KOPT-K1 (cell line): Measurements from ENCODE around the gene OR11A1.

Experiments
- H3K27ac ChIP-seq: fragments of 200-600 bp; sonication (generic); 2 replicates; pipeline ENCODE4 v1.5.1; 2016; ENCODE audit warnings: antibody characterized with exemption, mild to moderate bottlenecking, low read depth, low read length; ENCODE audit not compliant: poor library complexity, severe bottlenecking
- H3K36me3 ChIP-seq: fragments of 200-600 bp; sonication (generic); 2 replicates; pipeline ENCODE4 v1.5.1; 2017; ENCODE audit warnings: antibody characterized with exemption, mild to moderate bottlenecking, low read length, moderate library complexity; ENCODE audit not compliant: insufficient read depth
- H3K9me3 ChIP-seq: fragments of 200-600 bp; sonication (generic); 2 replicates; pipeline ENCODE4 v1.5.1; 2017; ENCODE audit warnings: antibody characterized with exemption, low read length, mild to moderate bottlenecking; ENCODE audit not compliant: insufficient read depth, poor library complexity, severe bottlenecking

The OR11A1 gene

GRCh38 chr6:29489286-29489685 lies 32.4 kb upstream of the OR11A1 start:
- Histone ChIP-seq H3K9me3 (no peaks in the 10 kb centered on the region), H3K36me3 (no peaks in the 10 kb centered on the region)

GRCh38 chr6:29488874-29489273 lies 32.0 kb upstream of the OR11A1 start:
- Histone ChIP-seq H3K27ac (no peak overlapping the region), H3K36me3 (no peaks in the 10 kb centered on the region)

More at GRCh38 chr6:29489286-29489685, 32.4 kb upstream of the OR11A1 start:
- H3K27ac ChIP-seq, result no peak overlapping the region

GRCh38 chr6:29487660-29488059 lies 30.8 kb upstream of the OR11A1 start, which contains the start of gene MAS1L:
Gene MAS1L (minus strand): TSS chr6:29487956. CDS start chr6:29487902, 54 bp downstream.
- Histone ChIP-seq H3K9me3 (no peaks in the 10 kb centered on the region), H3K27ac (no peak within 1 kb of the TSS), H3K36me3 (no peaks in the 10 kb centered on the region)

More at GRCh38 chr6:29488874-29489273, 32.0 kb upstream of the OR11A1 start:
- no peaks in the 10 kb centered on the region for H3K9me3 ChIP-seq

- no peaks in the 10 kb centered on the region for H3K9me3 ChIP-seq
- H3K36me3 ChIP-seq, result no peaks in the 10 kb centered on the region
- no peak overlapping the region for H3K27ac ChIP-seq
Measured at GRCh38 chr6:29487131-29487530, 30.3 kb upstream of the OR11A1 start.

GRCh38 chr6:29486577-29486976 lies 29.7 kb upstream of the OR11A1 start:
- no peaks in the 10 kb centered on the region for H3K9me3 ChIP-seq
- no peaks in the 10 kb centered on the region for H3K36me3 ChIP-seq
- no peak overlapping the region for H3K27ac ChIP-seq

- Histone ChIP-seq H3K27ac (no peak overlapping the region), H3K36me3 (no peaks in the 10 kb centered on the region), H3K9me3 (no peaks in the 10 kb centered on the region)
Measured at GRCh38 chr6:29483735-29484134, 26.9 kb upstream of the OR11A1 start.

- Histone ChIP-seq H3K9me3 (no peaks in the 10 kb centered on the region), H3K27ac (no peak overlapping the region), H3K36me3 (no peaks in the 10 kb centered on the region)
Measured at GRCh38 chr6:29483186-29483585, 26.3 kb upstream of the OR11A1 start.

- no peaks in the 10 kb centered on the region for H3K9me3 ChIP-seq
- H3K27ac ChIP-seq, result no peak overlapping the region
- no peaks in the 10 kb centered on the region for H3K36me3 ChIP-seq
Measured at GRCh38 chr6:29479560-29479959, 22.7 kb upstream of the OR11A1 start.

GRCh38 chr6:29478740-29479139 lies 21.9 kb upstream of the OR11A1 start:
- Histone ChIP-seq H3K36me3 (no peaks in the 10 kb centered on the region), H3K27ac (no peak overlapping the region), H3K9me3 (no peaks in the 10 kb centered on the region)

- H3K9me3 ChIP-seq, result no peaks in the 10 kb centered on the region
- no peak overlapping the region for H3K27ac ChIP-seq
- H3K36me3 ChIP-seq, result no peaks in the 10 kb centered on the region
Measured at GRCh38 chr6:29477923-29478450, 21.1 kb upstream of the OR11A1 start.

- H3K36me3 ChIP-seq, result no peaks in the 10 kb centered on the region
- no peaks in the 10 kb centered on the region for H3K9me3 ChIP-seq
- no peak overlapping the region for H3K27ac ChIP-seq
Measured at GRCh38 chr6:29474996-29475395, 18.1 kb upstream of the OR11A1 start.

GRCh38 chr6:29466241-29466640 lies 9.4 kb upstream of the OR11A1 start:
- Histone ChIP-seq H3K9me3 (no peaks in the 10 kb centered on the region), H3K27ac (no peak overlapping the region), H3K36me3 (no peaks in the 10 kb centered on the region)

- no peaks in the 10 kb centered on the region for H3K9me3 ChIP-seq
Measured at GRCh38 chr6:29465801-29466200, 8.9 kb upstream of the OR11A1 start.

GRCh38 chr6:29465279-29465678 lies 8.4 kb upstream of the OR11A1 start:
- Histone ChIP-seq H3K36me3 (no peaks in the 10 kb centered on the region), H3K27ac (no peak overlapping the region), H3K9me3 (no peaks in the 10 kb centered on the region)

More at GRCh38 chr6:29465801-29466200, 8.9 kb upstream of the OR11A1 start:
- no peak overlapping the region for H3K27ac ChIP-seq
- H3K36me3 ChIP-seq, result no peaks in the 10 kb centered on the region

GRCh38 chr6:29462022-29462421 lies 5.2 kb upstream of the OR11A1 start:
- no peak overlapping the region for H3K27ac ChIP-seq
- no peaks in the 10 kb centered on the region for H3K9me3 ChIP-seq
- H3K36me3 ChIP-seq, result no peaks in the 10 kb centered on the region

GRCh38 chr6:29461021-29461814 lies 4.3 kb upstream of the OR11A1 start:
- H3K27ac ChIP-seq, result no peak overlapping the region
- no peaks in the 10 kb centered on the region for H3K9me3 ChIP-seq
- no peaks in the 10 kb centered on the region for H3K36me3 ChIP-seq
